ENCODE measurements around the gene SLCO2B1.

The SLCO2B1 gene

DNA sequence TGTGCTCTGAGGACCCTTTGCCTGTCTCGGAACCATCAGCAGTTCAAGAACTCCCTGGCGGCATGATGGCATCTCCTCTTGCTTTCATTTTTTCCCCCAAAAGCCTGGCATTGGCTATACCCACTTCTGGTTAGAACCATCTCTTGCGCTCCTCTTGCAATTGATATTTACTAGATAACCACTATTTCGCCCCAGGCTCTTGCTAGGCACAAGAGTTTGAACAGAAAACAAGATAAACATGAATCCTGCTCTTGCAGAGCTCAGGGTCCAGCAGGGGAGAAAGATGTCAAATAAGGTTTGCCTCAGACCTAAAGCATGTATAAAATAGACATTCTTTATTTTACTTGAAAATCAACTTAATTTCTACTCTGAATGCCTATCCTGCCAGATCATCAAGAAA, 33.1 kb downstream of the SLCO2B1 start:
- Histone ChIP-seq H3K27me3 (ENCODE audit: insufficient read depth, low read length) (peaks cover 48% of the 10 kb centered on the region), H3K4me1 (ENCODE audit: control insufficient read depth, insufficient read depth, low read length, unreplicated experiment) (no peaks in the 10 kb centered on the region), H3K36me3 (ENCODE audit: insufficient read depth, low read length) (no peaks in the 10 kb centered on the region), H3K79me2 (ENCODE audit: control insufficient read depth, insufficient read depth, low read length, unreplicated experiment) (no peaks in the 10 kb centered on the region), H3K4me3 (ENCODE audit: low read depth, low read length) (no peak overlapping the region), H3K27ac (ENCODE audit: low read depth, low read length) (no peak overlapping the region), H2AFZ (ENCODE audit: low read length, unreplicated experiment) (no peak overlapping the region)

GRCh38 chr11:75184757-75185425, 34.0 kb downstream of the SLCO2B1 start:
- Histone ChIP-seq H2AFZ (ENCODE audit: low read length, unreplicated experiment) (no peak overlapping the region), H3K79me2 (ENCODE audit: control insufficient read depth, insufficient read depth, low read length, unreplicated experiment) (no peaks in the 10 kb centered on the region), H3K36me3 (ENCODE audit: insufficient read depth, low read length) (no peaks in the 10 kb centered on the region), H3K4me1 (ENCODE audit: control insufficient read depth, insufficient read depth, low read length, unreplicated experiment) (no peaks in the 10 kb centered on the region), H3K27me3 (ENCODE audit: insufficient read depth, low read length) (peaks cover 49% of the 10 kb centered on the region), H3K4me3 (ENCODE audit: low read depth, low read length) (no peak overlapping the region), H3K27ac (ENCODE audit: low read depth, low read length) (no peak overlapping the region)

DNA sequence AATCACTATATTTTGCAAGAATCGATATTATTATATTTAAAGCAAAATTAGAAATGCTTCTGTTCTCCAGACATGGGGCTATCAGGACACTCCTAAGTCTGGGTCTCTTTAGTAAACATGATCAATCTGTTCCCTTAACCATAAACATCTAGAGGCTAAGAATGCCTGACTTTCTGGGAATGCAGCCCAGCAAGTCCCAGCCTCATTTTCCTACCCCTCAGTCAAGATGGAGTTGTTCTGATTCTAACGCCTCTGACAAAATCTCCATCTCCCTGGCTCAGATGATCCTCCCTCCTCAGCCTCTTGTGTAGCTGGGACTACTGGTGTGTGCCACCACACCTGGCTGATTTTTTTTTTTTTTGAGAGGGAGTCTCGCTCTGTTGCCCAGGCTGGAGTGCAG, 35.0 kb downstream of the SLCO2B1 start:
- no peak overlapping the region for H3K27ac ChIP-seq (ENCODE audit: low read depth, low read length)
- peaks cover 47% of the 10 kb centered on the region for H3K27me3 ChIP-seq (ENCODE audit: insufficient read depth, low read length)
- no peak overlapping the region for H2AFZ ChIP-seq (ENCODE audit: low read length, unreplicated experiment)
- H3K36me3 ChIP-seq (ENCODE audit: insufficient read depth, low read length) = no peaks in the 10 kb centered on the region
- H3K79me2 ChIP-seq (ENCODE audit: control insufficient read depth, insufficient read depth, low read length, unreplicated experiment) = no peaks in the 10 kb centered on the region
- no peak overlapping the region for H3K4me3 ChIP-seq (ENCODE audit: low read depth, low read length)
- H3K4me1 ChIP-seq (ENCODE audit: control insufficient read depth, insufficient read depth, low read length, unreplicated experiment) = no peaks in the 10 kb centered on the region

- H3K79me2 ChIP-seq (ENCODE audit: control insufficient read depth, insufficient read depth, low read length, unreplicated experiment) = no peaks in the 10 kb centered on the region
- no peak overlapping the region for H3K4me3 ChIP-seq (ENCODE audit: low read depth, low read length)
- no peaks in the 10 kb centered on the region for H3K36me3 ChIP-seq (ENCODE audit: insufficient read depth, low read length)
- no peaks in the 10 kb centered on the region for H3K4me1 ChIP-seq (ENCODE audit: control insufficient read depth, insufficient read depth, low read length, unreplicated experiment)
- H3K27ac ChIP-seq (ENCODE audit: low read depth, low read length) = no peak overlapping the region
- H3K27me3 ChIP-seq (ENCODE audit: insufficient read depth, low read length) = peaks cover 39% of the 10 kb centered on the region
- H2AFZ ChIP-seq (ENCODE audit: low read length, unreplicated experiment) = no peak overlapping the region
Measured at GRCh38 chr11:75186999-75187398, 36.1 kb downstream of the SLCO2B1 start.

DNA sequence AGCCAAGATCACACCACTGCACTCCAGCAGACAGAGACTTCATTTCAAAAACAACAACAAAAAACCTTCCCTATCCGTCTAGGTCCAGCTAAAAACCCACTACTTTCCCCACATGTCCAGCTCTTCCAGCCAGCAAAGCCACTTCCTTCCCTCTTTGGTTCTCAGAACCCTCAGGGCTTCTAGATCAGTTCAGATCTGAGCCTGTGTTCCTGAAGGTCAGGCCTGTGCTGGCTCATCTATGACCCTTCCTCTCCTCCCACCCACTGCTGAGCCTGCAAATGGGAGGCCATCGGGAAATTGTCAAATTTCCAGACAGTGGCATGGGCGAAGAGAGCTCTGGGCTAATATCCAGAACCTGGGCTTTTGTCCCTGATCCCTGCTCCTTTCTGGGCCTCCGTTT, 37.8 kb downstream of the SLCO2B1 start:
- H3K27me3 ChIP-seq (ENCODE audit: insufficient read depth, low read length) = peaks cover 28% of the 10 kb centered on the region
- no peaks in the 10 kb centered on the region for H3K36me3 ChIP-seq (ENCODE audit: insufficient read depth, low read length)
- H3K79me2 ChIP-seq (ENCODE audit: control insufficient read depth, insufficient read depth, low read length, unreplicated experiment) = no peaks in the 10 kb centered on the region
- H3K4me1 ChIP-seq (ENCODE audit: control insufficient read depth, insufficient read depth, low read length, unreplicated experiment) = no peaks in the 10 kb centered on the region
- H3K4me3 ChIP-seq (ENCODE audit: low read depth, low read length) = no peak overlapping the region
- no peak overlapping the region for H2AFZ ChIP-seq (ENCODE audit: low read length, unreplicated experiment)
- no peak overlapping the region for H3K27ac ChIP-seq (ENCODE audit: low read depth, low read length)

DNA sequence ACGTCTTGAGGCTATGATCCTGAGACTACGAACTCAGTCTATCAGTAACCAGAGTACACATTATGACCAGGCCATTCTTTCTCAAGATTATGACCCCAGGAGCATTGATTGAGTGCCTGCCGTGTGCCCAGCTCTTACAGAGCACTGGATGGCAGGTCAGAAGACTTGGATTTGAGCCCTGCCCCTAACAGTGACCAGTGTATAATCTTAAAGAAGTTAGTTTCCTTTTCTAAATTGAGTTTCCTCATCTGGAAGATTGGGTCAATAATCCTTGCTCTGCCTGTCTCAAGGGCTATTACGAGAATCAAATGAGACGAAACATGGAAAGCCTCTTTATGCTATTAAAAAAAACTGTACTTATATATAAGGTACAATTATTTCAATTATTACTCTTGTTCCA, 38.2 kb downstream of the SLCO2B1 start:
- no peak overlapping the region for H2AFZ ChIP-seq (ENCODE audit: low read length, unreplicated experiment)
- H3K79me2 ChIP-seq (ENCODE audit: control insufficient read depth, insufficient read depth, low read length, unreplicated experiment) = no peaks in the 10 kb centered on the region
- H3K4me1 ChIP-seq (ENCODE audit: control insufficient read depth, insufficient read depth, low read length, unreplicated experiment) = no peaks in the 10 kb centered on the region
- peaks cover 28% of the 10 kb centered on the region for H3K27me3 ChIP-seq (ENCODE audit: insufficient read depth, low read length)
- no peaks in the 10 kb centered on the region for H3K36me3 ChIP-seq (ENCODE audit: insufficient read depth, low read length)
- H3K4me3 ChIP-seq (ENCODE audit: low read depth, low read length) = no peak overlapping the region
- H3K27ac ChIP-seq (ENCODE audit: low read depth, low read length) = no peak overlapping the region

DNA sequence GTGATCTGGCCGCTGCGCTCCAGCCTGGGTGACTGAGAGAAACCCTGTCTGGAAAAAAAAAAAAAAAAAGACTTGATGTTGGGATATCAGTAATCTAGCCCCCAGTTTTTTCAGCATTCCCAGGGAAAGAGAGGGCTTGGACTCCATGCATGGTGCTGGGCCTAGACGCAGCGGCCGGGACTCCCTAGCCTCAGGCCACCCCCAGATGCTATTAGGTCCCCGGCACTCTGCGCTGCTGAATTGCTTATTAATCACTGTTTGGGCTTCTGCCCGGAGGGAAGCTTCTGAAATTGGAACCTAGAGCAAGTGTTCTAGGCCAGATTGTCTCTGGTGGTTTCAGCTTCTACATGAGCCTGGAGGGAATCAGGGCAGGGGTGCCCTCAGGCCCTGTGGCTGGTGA, 39.0 kb downstream of the SLCO2B1 start:
- Histone ChIP-seq H3K36me3 (ENCODE audit: insufficient read depth, low read length) (no peaks in the 10 kb centered on the region), H3K79me2 (ENCODE audit: control insufficient read depth, insufficient read depth, low read length, unreplicated experiment) (no peaks in the 10 kb centered on the region), H3K4me3 (ENCODE audit: low read depth, low read length) (no peak overlapping the region), H3K27ac (ENCODE audit: low read depth, low read length) (no peak overlapping the region), H2AFZ (ENCODE audit: low read length, unreplicated experiment) (no peak overlapping the region), H3K4me1 (ENCODE audit: control insufficient read depth, insufficient read depth, low read length, unreplicated experiment) (no peaks in the 10 kb centered on the region), H3K27me3 (ENCODE audit: insufficient read depth, low read length) (peaks cover 22% of the 10 kb centered on the region)

- Histone ChIP-seq H3K27me3 (ENCODE audit: insufficient read depth, low read length) (peaks cover 21% of the 10 kb centered on the region), H3K79me2 (ENCODE audit: control insufficient read depth, insufficient read depth, low read length, unreplicated experiment) (no peaks in the 10 kb centered on the region), H3K36me3 (ENCODE audit: insufficient read depth, low read length) (no peaks in the 10 kb centered on the region), H3K4me3 (ENCODE audit: low read depth, low read length) (no peak overlapping the region), H3K4me1 (ENCODE audit: control insufficient read depth, insufficient read depth, low read length, unreplicated experiment) (peaks cover 4% of the 10 kb centered on the region), H3K27ac (ENCODE audit: low read depth, low read length) (no peak overlapping the region), H2AFZ (ENCODE audit: low read length, unreplicated experiment) (no peak overlapping the region)
Measured at GRCh38 chr11:75190652-75191329, 39.9 kb downstream of the SLCO2B1 start.

- no peak overlapping the region for H3K27ac ChIP-seq (ENCODE audit: low read depth, low read length)
- no peaks in the 10 kb centered on the region for H3K79me2 ChIP-seq (ENCODE audit: control insufficient read depth, insufficient read depth, low read length, unreplicated experiment)
- no peak overlapping the region for H3K4me3 ChIP-seq (ENCODE audit: low read depth, low read length)
- H3K27me3 ChIP-seq (ENCODE audit: insufficient read depth, low read length) = peaks cover 21% of the 10 kb centered on the region
- H2AFZ ChIP-seq (ENCODE audit: low read length, unreplicated experiment) = no peak overlapping the region
- peaks cover 4% of the 10 kb centered on the region for H3K4me1 ChIP-seq (ENCODE audit: control insufficient read depth, insufficient read depth, low read length, unreplicated experiment)
- no peaks in the 10 kb centered on the region for H3K36me3 ChIP-seq (ENCODE audit: insufficient read depth, low read length)
Measured at GRCh38 chr11:75191330-75191717, 40.4 kb downstream of the SLCO2B1 start.

- Histone ChIP-seq H2AFZ (ENCODE audit: low read length, unreplicated experiment) (no peak overlapping the region), H3K27me3 (ENCODE audit: insufficient read depth, low read length) (peaks cover 18% of the 10 kb centered on the region; the same call in 1 of the 2 replicates), H3K79me2 (ENCODE audit: control insufficient read depth, insufficient read depth, low read length, unreplicated experiment) (no peaks in the 10 kb centered on the region), H3K27ac (ENCODE audit: low read depth, low read length) (no peak overlapping the region), H3K4me3 (ENCODE audit: low read depth, low read length) (no peak overlapping the region), H3K4me1 (ENCODE audit: control insufficient read depth, insufficient read depth, low read length, unreplicated experiment) (peaks cover 4% of the 10 kb centered on the region), H3K36me3 (ENCODE audit: insufficient read depth, low read length) (no peaks in the 10 kb centered on the region)
Measured at GRCh38 chr11:75193271-75193670, 42.4 kb downstream of the SLCO2B1 start.

- Histone ChIP-seq H3K4me1 (ENCODE audit: control insufficient read depth, insufficient read depth, low read length, unreplicated experiment) (peaks cover 4% of the 10 kb centered on the region), H2AFZ (ENCODE audit: low read length, unreplicated experiment) (no peak overlapping the region), H3K4me3 (ENCODE audit: low read depth, low read length) (no peak overlapping the region), H3K36me3 (ENCODE audit: insufficient read depth, low read length) (no peaks in the 10 kb centered on the region), H3K27ac (ENCODE audit: low read depth, low read length) (no peak overlapping the region), H3K79me2 (ENCODE audit: control insufficient read depth, insufficient read depth, low read length, unreplicated experiment) (no peaks in the 10 kb centered on the region), H3K27me3 (ENCODE audit: insufficient read depth, low read length) (peaks cover 15% of the 10 kb centered on the region; the same call in 1 of the 2 replicates)
Measured at GRCh38 chr11:75193711-75194110, 42.8 kb downstream of the SLCO2B1 start.

All from ACC112 (cell line).